HG03139 (cell line): Measurements from ENCODE around the gene EXOC6B.
"Not testable (repeated sequence)": the region's sequence is repeated elsewhere in the genome, so short reads cannot be mapped to it uniquely, and the experiment has no call there.

Source experiments
- ATAC-seq: cut with Tn5 transposase; IDR thresholded peaks from one replicate; pipeline ENCODE4 v1.9.1; 2021; ENCODE audit not compliant: unreplicated experiment

EXOC6B gene

DNA sequence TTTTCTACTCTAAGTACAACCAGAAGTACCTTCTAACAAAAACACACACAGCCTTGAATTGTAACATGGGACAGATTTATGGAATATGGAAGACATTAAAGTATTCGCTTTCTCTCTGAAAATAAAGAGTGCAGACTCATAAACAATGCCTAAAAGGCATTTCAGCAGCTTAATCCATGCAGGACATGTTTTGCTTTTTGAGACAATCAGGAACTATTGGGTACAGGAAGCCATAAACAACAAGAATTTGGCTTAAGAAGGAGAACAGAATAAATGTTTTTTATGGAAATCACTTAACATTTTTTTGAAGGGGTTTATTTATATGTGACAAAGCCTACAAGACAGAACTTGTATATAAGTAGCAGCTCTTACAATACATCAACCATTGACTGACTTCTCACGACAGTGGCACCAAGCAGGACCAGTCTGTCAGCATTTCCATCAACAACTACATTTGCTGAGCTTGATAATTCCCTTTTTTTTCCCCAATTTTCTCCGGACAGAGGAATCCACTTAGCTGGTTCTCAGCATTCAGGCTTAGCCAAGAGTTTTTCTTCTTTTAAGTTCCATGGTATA is 140.1 kb downstream of the EXOC6B start:
- ATAC-seq: no peak

DNA sequence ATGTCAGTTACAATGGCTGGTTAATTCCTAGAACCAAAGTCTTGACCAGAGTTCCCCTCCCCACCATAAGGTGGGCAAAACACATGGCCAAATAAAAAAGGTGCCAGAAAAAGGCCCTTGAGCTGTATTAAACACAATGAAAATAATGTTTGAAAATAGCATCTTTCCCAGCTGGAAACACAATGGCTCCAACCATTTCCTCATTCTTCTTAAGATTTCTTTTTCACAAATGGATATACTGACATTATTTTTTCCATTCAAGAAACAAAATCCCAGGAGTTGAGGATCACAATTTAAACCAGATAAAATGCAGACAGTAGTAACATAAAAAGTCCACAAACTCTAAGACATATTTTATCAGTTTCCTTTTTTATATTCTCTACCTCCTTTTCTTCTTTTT is 143.8 kb downstream of the EXOC6B start:
- ATAC-seq: no peak

DNA sequence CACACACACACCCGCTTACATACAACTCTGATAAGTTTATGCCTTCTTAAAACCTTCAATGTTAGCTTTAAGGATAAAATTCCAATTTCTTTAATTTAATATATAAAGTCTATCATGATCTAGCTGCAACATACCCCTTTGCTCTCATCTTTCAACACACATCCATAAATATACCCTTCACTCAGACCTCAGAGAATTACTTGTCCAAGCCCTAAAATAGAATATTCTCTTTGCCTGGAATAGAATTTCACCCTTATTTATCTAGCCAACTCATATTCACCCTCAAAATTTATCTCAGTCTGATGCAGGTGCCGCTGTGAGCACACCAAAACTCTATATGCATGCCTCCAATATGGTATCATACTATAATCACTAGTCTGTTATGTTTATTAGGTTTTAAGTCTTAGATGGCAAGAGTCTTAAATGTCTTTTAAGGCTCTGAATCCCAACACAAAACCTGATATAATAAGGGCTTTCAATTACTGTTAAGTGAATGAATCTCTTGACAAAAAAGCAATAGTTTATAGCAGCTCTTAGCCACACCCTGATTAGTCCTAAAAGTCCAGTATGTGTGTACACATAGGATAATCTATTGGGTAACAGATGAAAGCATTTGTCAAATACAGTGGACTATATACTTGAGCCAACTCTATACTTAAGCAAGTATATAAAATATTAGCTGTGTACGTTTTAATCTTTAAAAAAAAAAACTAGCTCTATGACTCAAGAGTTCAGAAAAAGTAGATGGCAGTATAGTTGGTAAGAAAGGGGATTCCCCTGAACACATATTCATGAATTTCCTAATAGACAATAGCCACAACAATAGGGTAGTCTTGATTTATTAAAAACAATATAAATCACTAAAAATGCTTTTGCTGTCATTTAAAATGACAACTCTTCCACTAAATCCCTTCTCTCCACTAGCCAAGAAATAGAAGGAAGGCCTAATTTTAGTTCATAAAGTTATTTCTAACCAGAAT is 144.5 kb downstream of the EXOC6B start:
- no peak for ATAC-seq

DNA sequence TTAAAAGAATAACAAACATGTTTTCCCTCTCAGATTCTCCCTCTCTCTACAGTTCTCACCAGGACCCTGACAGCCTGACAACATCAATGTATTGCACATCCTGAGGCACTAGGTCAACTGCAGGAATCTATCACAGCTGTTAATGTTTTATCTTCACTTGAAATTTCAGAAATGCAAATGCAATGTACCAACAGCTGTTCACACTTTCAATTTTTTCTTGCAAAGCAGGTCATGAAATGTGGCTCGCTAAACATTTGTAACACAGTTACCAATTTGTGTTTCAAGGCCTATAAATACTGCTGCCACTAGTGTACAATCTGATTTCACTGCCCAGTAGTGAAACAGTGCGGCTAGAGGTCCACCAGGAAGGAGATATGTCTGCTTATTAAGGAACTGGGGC is 147.8 kb downstream of the EXOC6B start:
- ATAC-seq: peak; percentile 62

DNA sequence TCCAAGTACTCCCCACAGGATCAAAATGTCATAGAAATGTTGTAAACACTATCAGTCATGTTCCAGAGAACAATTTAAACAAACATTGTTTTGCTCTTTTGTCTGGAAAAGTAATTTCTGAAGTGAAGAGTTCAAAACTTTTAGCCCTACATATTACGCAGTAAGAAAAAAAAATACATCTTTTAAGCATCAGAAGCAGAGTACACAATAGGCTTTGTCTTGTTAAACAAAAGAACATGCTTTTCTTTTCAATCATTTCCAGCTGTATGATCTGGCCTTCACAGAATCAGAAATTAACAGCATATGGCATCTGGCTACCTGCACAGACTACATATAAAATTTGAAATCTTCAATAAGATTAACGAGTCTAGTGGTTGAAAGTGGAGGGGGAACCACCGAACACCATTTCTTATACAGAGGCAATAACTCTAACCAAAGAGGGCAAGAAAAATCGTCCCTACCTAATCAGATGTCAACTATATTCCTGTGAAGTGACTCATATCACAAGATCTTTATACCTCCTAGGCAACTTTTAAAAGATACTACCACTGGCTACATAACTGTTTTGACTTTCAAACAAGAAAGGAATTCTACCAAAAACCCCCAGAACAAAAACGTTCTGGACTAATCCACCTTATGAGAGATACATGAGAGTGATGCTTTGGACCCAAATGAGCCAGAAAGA is 149.3 kb downstream of the EXOC6B start:
- no peak for ATAC-seq

DNA sequence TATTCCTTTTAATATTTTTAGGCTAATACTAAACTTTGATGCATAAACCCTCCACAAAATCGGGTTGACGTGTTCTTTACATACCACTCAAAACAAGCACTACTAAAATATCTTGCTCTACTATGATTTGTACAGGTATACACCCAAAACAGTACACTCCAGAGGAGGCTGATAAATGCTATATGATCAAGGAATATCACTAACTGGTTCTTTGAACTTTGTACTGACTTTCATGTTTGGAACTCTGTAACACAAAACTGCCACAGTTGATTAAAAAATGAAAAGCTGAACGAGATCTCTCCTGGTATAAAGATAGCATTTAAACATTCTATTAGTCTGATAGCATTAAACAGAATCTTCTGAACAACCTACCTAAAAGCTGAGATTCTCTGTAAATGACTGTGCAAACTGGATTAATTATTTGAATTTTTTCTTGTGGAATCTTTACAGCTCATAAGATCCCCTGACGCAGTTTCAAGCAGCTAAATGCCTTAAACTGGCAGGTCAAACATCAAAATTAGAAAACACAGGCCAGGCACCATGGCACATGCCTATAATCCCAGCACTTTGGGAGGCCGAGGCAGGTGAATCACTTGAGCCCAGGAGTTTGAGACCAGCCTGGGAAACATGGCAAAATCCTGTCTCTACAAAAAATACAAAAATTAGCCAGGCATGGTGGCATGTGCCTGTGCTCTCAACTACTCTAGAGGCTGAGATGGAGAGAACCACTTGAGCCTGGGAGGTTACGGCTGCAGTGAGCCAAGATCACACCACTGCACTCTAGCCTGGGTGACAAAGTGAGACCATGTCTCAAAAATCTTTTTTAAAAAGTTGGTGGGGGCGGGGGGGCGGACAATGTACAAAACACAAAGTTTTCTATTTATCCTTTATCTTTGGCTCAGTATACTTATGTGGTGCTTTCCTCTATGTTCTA is 150.6 kb downstream of the EXOC6B start:
- no peak for ATAC-seq

DNA sequence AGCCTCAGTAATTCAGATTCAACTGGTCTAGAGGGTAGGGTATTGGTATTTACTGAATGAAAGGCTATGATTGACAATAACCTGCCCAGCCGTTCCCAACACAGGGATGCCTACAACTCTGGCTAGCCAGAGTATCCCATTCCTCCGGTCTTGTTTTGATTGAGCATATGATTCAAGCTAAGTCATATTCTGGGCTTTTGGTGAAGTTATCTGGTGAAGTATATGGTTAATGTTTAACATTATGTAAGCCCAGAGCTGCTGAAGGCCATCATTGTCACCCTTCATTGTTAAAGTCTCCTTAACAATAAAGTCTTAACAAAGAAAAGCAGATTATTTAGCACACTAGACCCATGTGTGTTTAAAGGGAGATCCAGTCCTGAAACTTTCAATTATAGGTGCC is 152.6 kb downstream of the EXOC6B start:
- no peak for ATAC-seq

DNA sequence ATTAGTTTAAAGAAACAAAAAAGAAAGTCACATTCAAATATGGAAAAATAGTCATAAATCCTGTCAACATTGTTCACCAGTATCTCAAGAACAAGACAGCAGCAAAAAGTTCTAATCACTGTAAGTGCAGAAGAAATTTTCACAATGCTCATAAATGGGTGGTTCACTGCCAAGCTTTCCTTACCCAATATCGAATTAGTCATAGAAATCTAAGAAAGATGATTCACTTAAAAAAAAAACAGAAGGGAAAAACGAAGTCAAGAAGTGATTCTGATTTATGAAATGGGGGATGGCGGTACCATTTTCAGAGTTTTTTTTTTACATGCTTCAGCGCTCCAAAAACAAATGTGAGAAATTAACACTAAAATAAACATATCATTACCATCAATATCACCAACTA is 156.7 kb downstream of the EXOC6B start:
- no peak for ATAC-seq

DNA sequence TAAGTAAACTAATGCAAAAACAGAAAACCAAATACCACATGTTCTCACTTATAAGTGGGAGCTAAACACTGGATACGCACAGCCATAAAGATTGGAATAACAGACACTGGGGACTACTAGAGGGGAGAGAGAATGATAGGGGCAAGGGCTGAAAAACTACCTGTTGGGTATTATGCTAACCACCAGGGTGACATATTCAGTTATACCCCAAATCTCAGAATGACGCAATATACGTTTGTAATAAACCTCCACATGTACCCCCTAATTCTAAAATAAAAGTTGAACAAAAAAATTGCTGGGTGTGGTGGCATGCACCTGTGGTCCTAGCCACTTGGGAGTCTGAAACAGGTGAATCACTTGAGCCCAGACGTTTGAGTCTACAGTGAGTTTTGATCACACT is 157.2 kb downstream of the EXOC6B start:
- no peak for ATAC-seq

DNA sequence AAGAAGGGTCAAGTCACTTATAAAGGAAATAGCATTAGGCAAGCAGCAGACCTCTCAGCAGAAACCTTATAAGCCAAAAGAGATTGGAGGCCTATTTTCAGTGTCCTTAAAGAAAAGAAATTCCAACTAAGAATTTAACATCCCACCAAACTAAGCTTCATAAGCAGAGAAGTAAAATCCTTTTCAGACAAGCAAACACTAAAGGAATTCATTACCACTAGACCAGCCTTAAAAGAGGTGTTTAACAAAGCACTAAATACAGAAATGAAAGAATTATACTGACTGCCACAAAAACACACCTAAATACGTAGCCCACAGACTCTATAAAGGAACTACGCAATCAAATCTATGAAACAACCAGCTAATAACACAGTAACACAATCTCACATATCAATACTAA is 160.4 kb downstream of the EXOC6B start:
- no peak for ATAC-seq

DNA sequence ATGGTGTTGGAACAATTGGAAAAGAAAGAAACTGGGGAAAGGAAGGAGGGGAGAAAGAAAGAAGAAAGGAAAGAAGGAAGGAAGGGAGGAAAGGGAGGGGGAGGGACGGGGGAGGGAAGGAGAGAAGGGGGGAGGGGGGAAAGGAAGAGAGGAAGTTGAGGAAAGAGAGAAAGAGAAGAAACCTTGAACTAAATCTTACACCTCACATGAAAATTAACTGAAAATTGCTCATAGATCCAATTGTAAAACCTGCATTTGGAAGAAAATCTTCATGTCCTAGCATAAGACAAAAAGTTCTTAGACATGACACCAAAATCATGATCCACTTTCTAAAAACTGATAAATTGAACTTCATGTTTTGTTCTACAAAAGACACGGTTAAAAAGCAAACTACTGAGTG is 163.8 kb downstream of the EXOC6B start:
- no peak for ATAC-seq

DNA sequence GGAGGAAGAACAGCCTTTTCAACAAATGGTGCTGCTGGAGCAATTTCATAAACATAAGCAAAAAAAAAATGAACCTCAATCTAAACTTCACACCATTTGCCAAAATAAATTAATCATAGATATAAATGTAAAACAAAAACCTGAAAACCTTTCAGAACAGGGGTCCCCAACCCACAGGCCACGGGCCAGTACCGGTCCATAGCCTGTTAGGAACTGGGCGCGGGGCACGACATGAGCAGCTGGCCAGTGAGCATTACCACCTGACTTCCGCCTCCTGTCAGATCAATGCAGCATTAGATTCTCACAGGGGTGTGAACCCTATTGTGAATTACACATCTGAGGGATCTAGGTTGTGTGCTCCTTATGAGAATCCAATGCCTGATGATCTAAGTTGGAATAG is 176.0 kb downstream of the EXOC6B start:
- no peak for ATAC-seq

DNA sequence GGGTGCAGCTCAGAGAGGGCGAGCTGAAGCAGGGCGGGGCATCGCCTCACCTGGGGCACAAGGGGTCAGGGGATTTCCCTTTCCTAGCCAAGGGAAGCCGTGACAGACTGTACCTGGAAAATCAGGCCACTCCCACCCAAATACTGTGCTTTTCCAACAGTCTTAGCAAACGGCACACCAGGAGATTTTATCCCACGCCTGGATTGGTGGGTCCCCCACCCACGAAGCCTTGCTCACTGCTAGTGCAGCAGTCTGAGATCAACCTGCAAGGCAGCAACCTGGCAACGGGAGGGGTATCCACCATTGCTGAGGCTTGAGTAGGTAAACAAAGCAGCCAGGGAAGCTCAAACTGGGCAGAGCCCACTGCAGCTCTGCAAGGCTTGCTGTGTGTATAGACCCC is 184.6 kb downstream of the EXOC6B start:
- ATAC-seq: not testable (repeated sequence)

DNA sequence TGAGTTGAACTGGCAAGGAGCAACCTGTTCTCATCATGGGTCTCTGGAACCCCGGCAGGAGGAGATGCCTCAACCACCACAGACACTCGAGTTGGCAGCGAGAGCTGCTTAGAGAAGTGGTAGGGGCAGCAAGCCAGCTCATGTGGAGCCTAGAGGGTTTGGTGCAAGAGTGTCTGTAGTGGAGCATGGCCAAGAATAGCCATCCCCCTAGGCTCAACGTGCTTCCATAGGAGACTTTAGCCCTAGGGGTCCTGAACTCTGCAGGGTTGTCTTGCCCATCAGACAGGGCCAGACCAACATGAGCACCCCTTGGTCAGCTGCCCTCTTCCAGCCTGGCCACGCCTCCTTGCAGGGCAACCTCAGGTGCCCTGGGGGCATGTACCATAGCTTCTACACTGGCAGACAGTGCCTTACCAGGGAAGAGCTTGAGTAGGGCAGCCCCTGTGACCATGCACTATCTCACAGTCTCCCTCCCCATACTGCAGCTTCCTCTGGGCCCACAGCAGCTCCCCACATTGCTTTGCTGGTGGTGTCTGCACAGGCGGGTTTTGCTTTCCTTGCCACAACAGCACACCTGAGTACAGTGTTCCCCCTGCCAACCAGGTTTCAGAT is 187.1 kb downstream of the EXOC6B start:
- ATAC-seq: no peak

DNA sequence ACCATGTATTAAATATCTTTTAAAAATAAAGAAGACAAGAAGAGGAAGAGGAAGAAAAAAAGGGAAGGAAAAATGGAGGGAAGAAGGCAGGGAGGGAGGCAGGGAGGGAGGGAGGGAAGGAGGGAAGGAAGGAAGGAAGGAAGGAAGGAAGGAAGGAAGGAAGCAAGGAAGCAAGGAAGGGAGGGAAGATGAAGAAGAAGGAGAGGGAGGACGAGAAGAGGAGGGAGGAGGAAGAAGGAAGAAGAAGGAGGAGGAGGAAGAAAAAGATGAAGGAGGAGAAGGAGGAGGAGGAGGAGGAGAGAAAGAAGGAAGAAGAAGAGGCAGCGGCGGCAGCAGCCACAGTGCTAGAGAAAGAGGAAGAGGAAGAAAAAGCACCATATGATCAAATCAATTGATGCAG is 189.6 kb downstream of the EXOC6B start:
- ATAC-seq: no peak

DNA sequence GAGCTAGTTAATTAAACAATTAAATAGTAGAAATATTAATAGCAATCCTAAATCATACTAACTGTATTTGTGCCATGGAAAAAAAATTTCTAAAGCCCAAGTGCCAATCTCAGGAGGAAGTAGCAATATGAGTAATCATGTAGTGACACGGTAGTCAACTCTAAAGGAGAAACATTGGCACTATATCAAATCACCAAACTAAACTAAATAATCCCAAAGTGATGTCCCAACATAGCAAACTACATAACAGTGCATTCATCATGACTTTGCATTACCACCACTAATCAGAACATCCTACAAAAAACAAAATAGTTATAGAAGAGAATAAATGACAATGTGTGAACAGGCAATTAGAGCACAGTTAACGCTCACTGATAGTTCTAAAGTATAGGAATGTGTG is 195.1 kb downstream of the EXOC6B start:
- no peak for ATAC-seq

DNA sequence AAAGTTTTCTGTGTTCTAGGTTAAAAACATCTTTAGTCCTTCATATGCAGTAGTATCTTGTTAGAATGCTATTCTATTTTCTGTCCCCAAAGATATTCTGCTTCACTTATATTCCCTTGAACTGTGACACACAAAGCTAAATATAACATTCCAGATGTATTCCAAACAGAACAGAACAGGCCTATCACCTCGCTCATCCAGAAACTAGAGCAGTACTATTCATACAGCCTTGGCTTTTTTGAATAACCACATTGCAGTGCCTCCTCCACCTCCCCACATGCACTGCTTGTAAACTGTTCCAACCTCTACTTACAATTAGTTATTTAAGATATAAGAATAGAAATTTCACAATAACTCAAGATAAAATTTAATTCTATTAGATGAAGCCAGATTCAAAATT is 196.8 kb downstream of the EXOC6B start:
- no peak for ATAC-seq

DNA sequence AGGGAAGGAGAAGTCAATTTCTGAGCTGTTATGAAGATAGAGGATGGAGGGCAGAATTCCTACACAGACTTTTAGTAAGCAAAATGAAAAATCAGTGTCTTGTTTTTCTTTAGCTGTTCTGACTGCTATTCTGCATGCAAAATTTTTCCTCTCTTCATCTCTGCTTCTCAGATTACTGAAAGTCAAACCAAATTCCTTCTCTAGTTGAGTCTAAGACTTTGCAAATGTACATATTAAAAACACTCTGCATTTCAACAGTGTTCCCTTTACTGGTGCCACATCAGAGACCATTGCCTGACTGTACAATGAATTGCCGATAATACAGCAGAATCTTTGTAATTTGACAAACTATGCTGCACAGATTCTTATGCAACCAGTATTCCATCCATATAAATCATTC is 198.8 kb downstream of the EXOC6B start:
- ATAC-seq: no peak

DNA sequence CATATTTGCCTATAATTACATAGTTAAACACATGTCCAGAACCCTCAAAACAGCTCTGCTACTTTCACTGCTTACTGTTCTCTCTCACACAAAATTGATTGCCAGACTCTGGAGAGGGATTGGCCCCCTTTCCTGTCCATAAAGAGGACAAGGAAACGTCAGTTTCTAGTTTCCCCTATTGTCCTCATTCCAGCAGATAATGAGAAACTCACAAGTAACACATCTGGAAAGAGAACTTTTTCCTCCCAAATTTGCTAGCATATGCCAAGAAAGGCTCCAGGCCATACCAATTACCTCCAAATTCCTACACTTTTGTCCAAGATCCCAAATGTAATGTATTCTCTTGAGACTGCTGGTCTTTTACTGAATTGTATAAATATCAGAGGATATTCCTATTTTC is 200.5 kb downstream of the EXOC6B start:
- no peak for ATAC-seq

DNA sequence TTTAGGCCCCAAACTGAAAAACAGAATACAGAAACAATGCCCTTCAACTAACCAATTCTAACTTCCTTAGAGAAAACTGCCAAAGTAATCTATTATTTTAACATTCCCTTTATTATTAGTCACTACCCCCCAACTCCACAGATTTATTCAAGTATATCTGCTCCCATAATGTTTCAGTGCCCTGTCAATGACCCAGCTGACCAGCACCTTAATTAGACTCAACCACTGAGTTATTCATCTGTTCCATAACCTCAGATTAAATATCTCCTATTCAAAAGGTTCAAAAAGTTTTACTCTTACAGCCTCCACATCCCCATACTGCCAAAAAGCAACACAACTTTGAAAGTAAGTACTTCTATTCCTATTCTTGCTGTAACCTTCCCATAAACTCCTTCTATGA is 202.4 kb downstream of the EXOC6B start:
- no peak for ATAC-seq

DNA sequence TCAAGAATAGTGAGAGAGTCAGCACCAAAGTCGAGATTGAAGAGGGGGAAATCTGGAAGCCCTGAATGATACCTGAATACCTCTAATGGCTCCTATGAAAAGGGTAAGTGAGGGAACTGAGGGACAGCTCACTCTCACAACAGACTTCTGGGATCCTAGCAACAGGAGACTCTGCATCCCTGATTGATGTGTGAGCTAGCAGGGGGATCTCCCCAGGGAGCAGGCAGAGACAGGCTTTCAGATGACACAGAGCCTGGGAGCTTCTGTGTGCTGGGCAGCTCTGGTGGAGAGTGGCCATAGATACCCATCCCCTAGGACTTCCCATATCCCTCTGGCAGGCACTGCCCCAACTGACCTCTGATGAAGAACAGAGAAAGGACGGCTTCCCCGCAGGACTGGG is 206.2 kb downstream of the EXOC6B start:
- no peak for ATAC-seq
